NCI-H2196 treated with DMSO at 0.1 percent for 48 hours (cell line): Measurements from ENCODE around the gene CDO1.
"Not testable (repeated sequence)": the region's sequence is repeated elsewhere in the genome, so short reads cannot be mapped to it uniquely, and the experiment has no call there.

ENCODE experiments used
- DNase-seq: peaks from one replicate; lab custom pipeline; 2025; ENCODE audit not compliant: unreplicated experiment; lab: John Stamatoyannopoulos, UW

The CDO1 gene

DNA sequence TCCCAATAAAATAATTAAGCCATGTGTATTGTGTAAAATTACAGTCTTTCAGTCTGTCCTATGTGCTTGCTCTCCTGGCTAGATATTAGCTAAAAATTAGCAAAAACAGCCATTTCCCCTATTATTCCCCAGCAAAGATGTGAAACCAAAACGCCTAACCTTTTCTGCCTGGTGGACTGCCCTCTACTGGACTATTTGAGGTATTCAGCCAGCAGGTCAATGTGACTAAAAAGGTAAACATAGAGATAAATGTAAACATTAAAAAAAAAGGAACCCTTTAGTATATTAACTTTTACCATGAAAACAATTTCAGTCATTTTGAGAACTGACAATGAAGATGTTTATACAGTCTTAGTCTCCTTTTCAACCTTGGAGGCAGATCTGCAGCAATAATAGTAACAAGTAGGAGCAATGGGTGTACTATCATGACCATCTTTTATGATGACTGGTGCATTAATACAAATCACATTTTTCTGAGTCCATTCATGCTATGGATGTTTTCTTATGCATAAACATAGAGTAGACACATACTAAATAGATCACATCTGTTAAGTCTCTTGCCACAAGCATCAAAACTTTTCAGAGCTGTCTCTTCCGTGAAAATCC is 14.8 kb upstream of the CDO1 start:
- peak; percentile 4 for DNase-seq

DNA sequence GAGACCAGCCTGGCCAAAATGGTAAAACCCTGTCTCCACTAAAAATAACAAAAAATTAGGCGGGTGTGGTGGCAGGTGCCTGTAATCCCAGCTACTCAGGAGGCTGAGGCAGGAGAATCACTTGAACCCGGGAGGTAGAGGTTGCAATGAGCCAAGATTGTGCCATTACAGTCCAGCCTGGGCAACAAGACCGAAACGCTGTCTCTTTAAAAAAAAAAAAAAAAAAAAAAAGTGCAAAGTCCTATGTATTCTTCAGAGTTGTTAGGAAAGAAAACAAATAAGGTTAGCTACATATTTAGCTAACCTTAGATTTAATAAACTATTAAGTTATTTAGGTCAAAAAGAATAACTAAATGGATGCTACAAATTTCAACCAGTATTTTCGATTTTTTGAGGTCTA is 13.5 kb upstream of the CDO1 start:
- DNase-seq: no peak

DNA sequence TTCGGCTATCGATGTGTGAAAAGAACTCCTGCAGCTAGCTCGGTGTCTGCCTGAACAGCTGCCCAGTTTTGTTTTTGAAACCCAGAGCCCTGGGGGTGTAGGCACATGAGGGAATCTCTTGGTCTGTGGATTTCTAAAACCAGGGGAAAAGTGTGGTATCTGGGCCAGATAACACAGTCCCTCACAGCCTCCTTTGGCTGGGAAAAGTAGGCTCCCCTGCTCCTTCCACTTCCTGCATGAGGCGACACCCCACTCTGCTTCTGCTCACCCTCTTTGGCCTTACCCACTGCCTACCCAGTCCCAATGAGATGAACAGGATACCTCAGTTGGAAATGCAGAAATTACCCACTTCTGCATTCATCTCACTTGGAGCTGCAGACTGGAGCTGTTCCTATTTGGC is 9.5 kb upstream of the CDO1 start:
- DNase-seq: no peak

DNA sequence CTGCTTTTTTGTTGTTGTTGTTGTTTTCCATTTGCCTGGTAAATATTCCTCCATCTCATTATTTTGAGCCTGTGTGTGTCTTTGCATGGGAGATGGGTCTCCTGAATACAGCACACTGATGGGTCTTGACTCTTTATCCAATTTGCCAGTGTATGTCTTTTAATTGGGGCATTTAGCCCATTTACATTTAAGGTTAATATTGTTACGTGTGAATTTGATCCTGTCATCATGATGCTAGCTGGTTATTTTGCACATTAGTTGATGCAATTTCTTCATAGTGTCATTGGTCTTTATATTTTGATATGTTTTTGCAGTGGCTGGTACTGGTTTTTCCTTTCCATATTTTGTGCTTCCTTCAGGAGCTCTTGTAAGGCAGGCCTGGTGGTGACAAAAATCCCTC is 8.5 kb upstream of the CDO1 start:
- not testable (repeated sequence) for DNase-seq

GRCh38 chr5:115820846-115821245 is 4.4 kb upstream of the CDO1 start:
- DNase-seq: no peak

GRCh38 chr5:115818821-115819220 is 2.4 kb upstream of the CDO1 start:
- no peak for DNase-seq

DNA sequence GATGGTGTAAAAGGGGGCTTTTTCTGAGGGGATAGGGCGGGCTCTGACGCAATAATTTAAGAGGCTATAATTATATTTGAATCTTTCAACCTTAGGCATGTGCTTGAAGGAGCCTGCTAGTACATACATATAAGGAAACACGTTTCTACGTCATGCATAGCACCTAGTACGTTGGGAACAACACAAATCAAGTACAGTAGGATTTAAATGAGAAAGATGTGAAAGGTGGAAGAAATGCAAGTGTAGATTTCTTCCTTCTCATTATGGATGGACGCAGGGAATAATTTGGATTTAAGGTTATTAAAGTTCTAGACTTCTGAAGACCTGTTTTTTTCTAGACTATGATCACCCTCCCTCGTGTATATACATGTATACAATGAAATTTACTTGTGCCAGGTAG is 927 bp upstream of the CDO1 start:
- no peak for DNase-seq

- no peak for DNase-seq
Measured at GRCh38 chr5:115815693-115816225, 700 bp downstream of the CDO1 start.

DNA sequence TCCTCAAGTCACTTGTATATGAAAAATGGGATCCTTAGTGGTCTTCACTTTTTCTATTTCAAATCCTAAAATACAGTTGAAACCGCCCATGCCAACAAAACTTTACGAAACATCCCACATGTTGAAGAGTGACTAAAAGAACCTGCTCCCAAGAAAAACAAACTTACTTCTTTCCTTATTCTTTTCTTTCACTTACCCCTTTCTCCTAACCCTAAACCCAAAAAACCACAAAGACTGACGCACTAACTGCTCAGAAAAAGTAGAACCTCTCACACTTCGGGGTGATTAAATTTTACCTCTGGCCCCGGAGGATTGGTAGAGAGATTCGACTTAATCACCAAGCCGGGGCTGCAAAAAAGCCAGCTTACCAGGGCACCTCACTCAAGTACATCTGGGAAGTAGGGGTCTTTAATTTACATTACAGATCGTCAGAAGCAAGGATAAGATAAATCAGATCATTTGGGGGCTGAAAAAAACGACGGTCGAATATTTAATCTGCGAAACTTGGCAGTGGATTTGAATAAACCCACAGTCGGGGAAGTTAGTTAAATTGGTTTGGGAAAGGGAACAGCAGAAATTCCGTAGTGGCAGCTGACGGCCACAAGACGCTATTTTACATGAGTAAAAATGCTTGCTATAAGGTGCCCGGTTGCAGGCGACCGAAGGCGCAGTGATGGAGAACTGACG is 1.3 kb downstream of the CDO1 start:
- DNase-seq: no peak

DNA sequence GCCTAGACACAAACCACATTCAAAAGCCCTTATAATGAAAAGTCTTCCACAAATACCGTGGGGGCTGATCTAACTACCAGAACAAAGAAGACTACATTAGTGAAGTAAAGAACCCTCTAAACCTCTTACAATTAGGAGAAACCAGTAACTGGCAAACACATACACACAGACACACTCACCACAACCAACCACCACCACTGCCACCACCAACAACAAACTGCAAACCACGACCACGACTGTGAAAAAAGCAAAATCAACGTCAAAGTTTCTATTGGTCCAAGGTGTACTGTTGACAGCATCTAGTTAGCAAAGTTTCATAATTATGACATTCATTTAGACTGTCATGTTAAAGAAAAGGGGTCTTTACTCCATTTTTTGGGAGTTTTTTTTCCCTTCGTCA is 2.7 kb downstream of the CDO1 start:
- DNase-seq: no peak

DNA sequence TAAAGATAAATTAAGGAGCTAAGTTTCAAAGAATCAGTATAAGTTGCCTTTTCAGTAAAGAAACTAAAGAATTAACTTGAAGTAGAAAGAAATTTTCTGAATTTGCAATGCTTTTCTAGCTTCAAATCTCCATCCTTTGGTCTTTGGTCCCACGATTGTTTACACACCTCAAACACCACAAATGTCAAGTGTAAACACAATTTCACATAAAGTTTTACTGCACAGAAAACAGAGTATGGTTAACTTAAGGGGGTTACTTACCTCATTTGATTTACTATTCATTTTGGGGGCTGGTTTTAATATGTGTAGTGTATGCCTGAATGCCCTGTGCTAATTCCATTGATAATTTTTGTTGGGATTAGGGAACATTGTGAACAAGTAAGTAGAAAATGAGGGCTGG is 4.1 kb downstream of the CDO1 start:
- DNase-seq: no peak

- DNase-seq: no peak
Measured at GRCh38 chr5:115811406-115811805, 5.1 kb downstream of the CDO1 start.

DNA sequence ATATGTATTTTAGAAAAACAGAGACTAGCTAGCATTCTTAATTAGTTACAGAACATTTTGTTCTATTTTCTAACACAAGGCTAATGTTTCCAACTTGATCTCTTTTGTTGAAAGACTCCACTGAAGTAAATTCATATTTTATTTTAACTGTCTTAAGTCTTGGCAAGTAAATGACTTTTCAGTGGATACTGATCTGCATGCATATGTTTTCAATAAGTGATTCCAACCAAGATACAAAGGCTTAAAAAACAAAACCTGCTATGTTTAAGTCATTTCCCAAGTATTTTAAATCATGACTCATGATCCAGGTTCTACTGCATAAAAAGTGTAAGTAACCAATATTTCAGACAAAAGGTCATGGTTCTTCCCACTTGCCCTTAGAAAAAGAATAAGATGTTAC is 5.7 kb downstream of the CDO1 start:
- DNase-seq: no peak

- no peak for DNase-seq
Measured at GRCh38 chr5:115809946-115810345, 6.5 kb downstream of the CDO1 start.

DNA sequence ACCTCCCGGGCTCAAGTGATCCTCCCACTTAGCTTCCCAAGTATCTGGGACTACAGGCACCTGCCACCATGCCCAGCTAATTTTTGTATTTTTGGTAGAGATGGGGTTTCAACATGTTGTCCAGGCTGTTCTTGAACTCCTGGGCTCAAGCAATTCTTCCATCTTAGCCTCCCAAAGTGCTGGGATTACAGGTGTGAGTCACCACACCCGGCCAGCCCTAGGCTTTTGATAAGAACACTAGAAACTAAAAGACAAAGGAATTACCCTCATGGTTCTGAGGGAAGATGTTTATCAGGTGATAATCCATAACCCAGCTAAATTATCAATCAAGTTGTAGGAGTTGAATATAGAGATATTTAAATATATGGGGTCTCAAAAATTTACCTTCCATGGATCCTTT is 8.4 kb downstream of the CDO1 start:
- DNase-seq: not testable (repeated sequence)

GRCh38 chr5:115807654-115808052 is 8.8 kb downstream of the CDO1 start:
- DNase-seq: no peak

GRCh38 chr5:115806986-115807653 is 9.3 kb downstream of the CDO1 start:
- no peak for DNase-seq

DNA sequence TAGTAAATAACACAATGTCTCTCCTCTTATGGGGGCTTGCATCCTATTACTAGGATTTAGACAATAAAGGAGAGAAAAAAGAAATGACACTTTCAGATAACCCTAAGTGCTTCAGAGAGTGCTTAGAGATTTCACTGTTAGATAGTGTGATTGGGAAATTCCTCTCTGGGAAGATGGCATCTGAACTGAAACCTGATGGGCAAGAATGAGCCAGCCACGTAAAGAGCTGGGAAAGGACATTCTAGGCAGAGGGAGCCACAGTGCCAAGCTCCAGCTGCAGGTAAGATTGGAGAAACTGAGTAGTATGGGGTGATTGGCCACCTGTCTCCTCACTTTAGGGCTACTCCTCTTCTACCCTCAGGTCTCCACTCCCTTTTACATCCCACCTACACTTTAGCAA is 14.5 kb downstream of the CDO1 start:
- no peak for DNase-seq

DNA sequence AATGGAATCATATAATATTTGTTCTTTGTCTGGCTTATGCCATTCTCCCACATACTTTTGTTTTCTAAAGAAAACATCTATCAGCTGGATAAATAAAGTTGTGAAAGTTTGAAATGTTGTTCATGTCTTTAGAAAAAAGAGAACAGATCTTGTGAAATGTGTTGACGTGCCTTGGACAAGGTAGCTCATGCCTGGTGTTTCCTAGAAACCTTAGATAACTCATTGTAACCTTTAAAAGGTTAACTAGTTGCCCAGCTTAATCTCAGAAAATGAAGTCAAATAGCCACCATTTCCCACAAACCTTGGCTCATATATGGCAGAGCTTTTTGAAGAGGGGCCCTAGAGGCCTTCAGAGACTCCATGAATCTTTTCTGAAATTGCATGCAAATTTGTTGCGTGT is 15.3 kb downstream of the CDO1 start:
- DNase-seq: no peak

- DNase-seq: no peak
Measured at GRCh38 chr5:115800108-115800507, 16.4 kb downstream of the CDO1 start.

DNA sequence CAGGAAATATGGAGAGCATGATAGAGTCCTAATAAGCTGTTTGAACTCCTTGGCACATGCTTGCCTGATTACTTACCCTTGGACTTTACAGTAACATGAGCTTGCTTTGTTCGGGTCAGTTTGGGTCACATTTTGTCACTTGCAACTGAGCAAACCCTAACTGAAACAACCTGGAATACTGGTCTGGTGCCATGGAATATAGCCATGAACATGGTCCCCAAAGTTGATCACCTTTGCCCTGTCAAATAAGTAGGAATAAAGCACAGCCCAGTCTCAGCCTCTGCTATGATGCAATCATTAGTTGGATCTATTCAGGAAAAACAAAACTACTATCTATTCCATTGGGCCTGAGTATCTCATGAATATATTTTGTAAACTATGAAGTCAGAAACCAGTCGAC is 18.2 kb downstream of the CDO1 start:
- no peak for DNase-seq

GRCh38 chr5:115796656-115797055 is 19.8 kb downstream of the CDO1 start:
- DNase-seq: no peak
